H1 (cell line): ENCODE data around the gene EHHADH. TPM values are rescaled to one million over a fixed set of nuclear protein-coding genes. Genes with fewer than 3 reads are reported as not detected.

ENCODE experiments used
- CTCF ChIA-PET: fragments of 300-600 bp; sonication (Branson Sonifier 250); formaldehyde crosslinking; loops from one replicate; lab custom pipeline; 2021; ENCODE audit not compliant: partially characterized antibody; lab: Charles Lee
- POLR2A ChIA-PET: fragments of 300-600 bp; sonication (Branson Sonifier 250); formaldehyde crosslinking; loops from one replicate; lab custom pipeline; 2021; ENCODE audit warnings: inconsistent platforms; ENCODE audit not compliant: partially characterized antibody; lab: Charles Lee
- DNase-seq, 2 experiments: peaks; one replicate each; pipeline versions ENCODE4 v3.0.0 to v3.0.0-alpha.2; 2010 to 2022; ENCODE audit warnings: low spot score in 2 of 2, low read depth in 1 of 2, mixed read lengths in 1 of 2
- FAIRE-seq: peaks from 2 replicates; lab custom pipeline; 2011; peaks lifted over from hg19 to GRCh38; lab: Jason Lieb, UNC
- H2AFZ ChIP-seq: 2 replicates; pipeline ENCODE4 v1.8.1; 2012; ENCODE audit warnings: low read length, inconsistent platforms
- H2AK5ac ChIP-seq: 2 replicates; pipeline ENCODE4 v1.6.1; 2013; ENCODE audit warnings: low read depth, low read length
- H2BK120ac ChIP-seq: replicated peaks from 2 replicates; pipeline ENCODE3; 2013; ENCODE audit warnings: low read depth, low read length, inconsistent platforms
- H2BK12ac ChIP-seq: 2 replicates; pipeline ENCODE4 v1.6.1; 2013; ENCODE audit warnings: low read depth, low read length
- H2BK15ac ChIP-seq: 2 replicates; pipeline ENCODE4 v1.6.1; 2013; ENCODE audit warnings: low read length
- H2BK20ac ChIP-seq: 2 replicates; pipeline ENCODE4 v1.6.1; 2013; ENCODE audit warnings: low read length
- H2BK5ac ChIP-seq: 2 replicates; pipeline ENCODE4 v1.6.1; 2013; ENCODE audit warnings: low read depth, low read length
- H3K14ac ChIP-seq: 2 replicates; pipeline ENCODE4 v1.6.1; 2013; ENCODE audit warnings: inconsistent platforms; ENCODE audit not compliant: insufficient read length
- H3K18ac ChIP-seq: 2 replicates; pipeline ENCODE4 v1.6.1; 2013; ENCODE audit warnings: low read length; ENCODE audit errors: extremely low read depth
- H3K23ac ChIP-seq: 2 replicates; pipeline ENCODE4 v1.6.1; 2013; ENCODE audit warnings: inconsistent platforms; ENCODE audit not compliant: insufficient read length
- H3K23me2 ChIP-seq: 2 replicates; pipeline ENCODE4 v1.6.1; 2013; ENCODE audit warnings: low read depth, low read length
- H3K27ac ChIP-seq: 2 replicates; pipeline ENCODE4 v1.6.1; 2011; ENCODE audit warnings: low read depth, low read length, inconsistent platforms
- H3K27me3 ChIP-seq, 4 experiments: replicated peaks in 1 of 4; 1 replicate in 1 of 4; 2 replicates in 3 of 4; pipeline versions ENCODE4 v1.6.1 to v1.8.1; 2011 to 2013; ENCODE audit warnings: low read length in 3 of 4, mild to moderate bottlenecking in 3 of 4, inconsistent platforms in 2 of 4, mixed read lengths in 2 of 4, moderate library complexity in 1 of 4; ENCODE audit not compliant: control insufficient read depth in 3 of 4, insufficient read depth in 3 of 4; ENCODE audit errors: extremely low read depth in 1 of 4
- H3K36me3 ChIP-seq, 4 experiments: 2 replicates each; pipeline versions ENCODE4 v1.6.1 to v1.8.1; 2011 to 2013; ENCODE audit warnings: mild to moderate bottlenecking in 4 of 4, low read length in 3 of 4, moderate library complexity in 2 of 4, control low read depth in 1 of 4, inconsistent platforms in 1 of 4; ENCODE audit not compliant: insufficient read depth in 4 of 4, control insufficient read depth in 2 of 4
- H3K4ac ChIP-seq: replicated peaks from 2 replicates; pipeline ENCODE3; 2013; ENCODE audit warnings: low read length, low read depth, mixed read lengths, inconsistent platforms; ENCODE audit not compliant: insufficient read length
- H3K4me1 ChIP-seq, 4 experiments: replicated peaks in 1 of 4; 1 replicate in 1 of 4; 2 replicates in 3 of 4; pipeline versions ENCODE4 v1.6.1 to v1.8.1; 2011 to 2013; ENCODE audit warnings: low read length in 3 of 4, inconsistent platforms in 2 of 4, mixed read lengths in 1 of 4; ENCODE audit not compliant: insufficient read depth in 4 of 4, control insufficient read depth in 3 of 4
- H3K4me2 ChIP-seq, 2 experiments: 2 replicates each; pipeline versions ENCODE4 v1.6.1 to v1.8.1; 2011 to 2013; ENCODE audit warnings: low read depth in 2 of 2, low read length in 2 of 2, control low read depth in 1 of 2, inconsistent platforms in 1 of 2, mild to moderate bottlenecking in 1 of 2; ENCODE audit not compliant: insufficient read depth in 1 of 2
- H3K4me3 ChIP-seq, 4 experiments: fragments of 200-600, 300-600 bp in 1 of 4; sonication (generic), shearing (Covaris generic), sonication (Bioruptor Twin) in 1 of 4; 2 replicates each; pipeline versions ENCODE4 v1.5.1 to v1.8.1; 2011 to 2016; ENCODE audit warnings: low read length in 4 of 4, low read depth in 3 of 4, control low read depth in 2 of 4, inconsistent platforms in 2 of 4, mild to moderate bottlenecking in 2 of 4, mixed read lengths in 1 of 4, moderate library complexity in 1 of 4; ENCODE audit not compliant: insufficient read depth in 2 of 4; ENCODE audit errors: extremely low read depth in 1 of 4
- H3K56ac ChIP-seq: replicated peaks from 2 replicates; pipeline ENCODE3; 2013; ENCODE audit warnings: low read depth, mild to moderate bottlenecking, mixed read lengths, low read length, inconsistent platforms; ENCODE audit not compliant: insufficient read length
- H3K79me1 ChIP-seq: 2 replicates; pipeline ENCODE4 v1.6.1; 2013; ENCODE audit warnings: low read depth, low read length, control low read depth
- H3K79me2 ChIP-seq, 2 experiments: 2 replicates each; pipeline versions ENCODE4 v1.6.1 to v1.8.1; 2012 to 2013; ENCODE audit warnings: low read length in 2 of 2, mild to moderate bottlenecking in 2 of 2, inconsistent platforms in 1 of 2; ENCODE audit not compliant: insufficient read depth in 2 of 2, control insufficient read depth in 1 of 2
- H3K9ac ChIP-seq, 4 experiments: replicated peaks in 1 of 4; 1 replicate in 1 of 4; 2 replicates in 3 of 4; pipeline versions ENCODE4 v1.6.1 to v1.8.1; 2011 to 2013; ENCODE audit warnings: low read depth in 3 of 4, low read length in 3 of 4, control low read depth in 2 of 4, mild to moderate bottlenecking in 2 of 4, moderate library complexity in 2 of 4, inconsistent platforms in 1 of 4; ENCODE audit errors: extremely low read depth in 1 of 4
- H3K9me3 ChIP-seq, 2 experiments: 2 replicates each; pipeline versions ENCODE4 v1.6.1 to v1.8.1; 2012 to 2013; ENCODE audit warnings: mild to moderate bottlenecking in 2 of 2, moderate library complexity in 2 of 2, control low read depth in 1 of 2, inconsistent platforms in 1 of 2, low read depth in 1 of 2, low read length in 1 of 2, mixed read lengths in 1 of 2; ENCODE audit not compliant: insufficient read depth in 2 of 2
- H4K20me1 ChIP-seq, 2 experiments: replicated peaks in 1 of 2; 2 replicates each; pipeline versions ENCODE3 to v1.8.1; 2011 to 2013; ENCODE audit warnings: inconsistent platforms in 2 of 2, low read length in 2 of 2, mild to moderate bottlenecking in 1 of 2; ENCODE audit not compliant: insufficient read depth in 2 of 2, control insufficient read depth in 1 of 2
- H4K5ac ChIP-seq: 2 replicates; pipeline ENCODE4 v1.6.1; 2013; ENCODE audit warnings: low read length, low read depth, mixed read lengths, inconsistent platforms; ENCODE audit not compliant: insufficient read length
- H4K8ac ChIP-seq: 2 replicates; pipeline ENCODE4 v1.8.0; 2013; ENCODE audit warnings: mild to moderate bottlenecking, moderate library complexity, low read length, inconsistent platforms; ENCODE audit not compliant: insufficient read depth; ENCODE audit errors: extremely low read depth
- H4K91ac ChIP-seq: replicated peaks from 2 replicates; pipeline ENCODE3; 2013; ENCODE audit warnings: low read length, mixed read lengths, inconsistent platforms; ENCODE audit not compliant: insufficient read length
- ASH2L ChIP-seq: fragments of 200-600, 300-600 bp; sonication (generic); IDR thresholded peaks from one replicate; pipeline ENCODE4 v1.7.1; 2017; ENCODE audit warnings: low read length
- BACH1 ChIP-seq: IDR thresholded peaks from 2 replicates; pipeline ENCODE4 v1.6.1; 2012; ENCODE audit warnings: low read length, improper control_type of control experiment
- BCL11A ChIP-seq, 2 experiments: IDR thresholded peaks; one replicate each; pipeline ENCODE4 v1.6.1; 2011; ENCODE audit warnings: low read depth in 2 of 2, low read length in 2 of 2, mild to moderate bottlenecking in 2 of 2
- CBX8 ChIP-seq: fragments of 300-800, 300-1000 bp; sonication (generic); IDR thresholded peaks from 2 replicates; pipeline ENCODE4 v1.7.1; 2016; ENCODE audit warnings: low read depth, low read length, borderline replicate concordance
- CTBP2 ChIP-seq: IDR thresholded peaks from 2 replicates; pipeline ENCODE4 v1.7.0; 2011; ENCODE audit warnings: borderline replicate concordance, mild to moderate bottlenecking, moderate library complexity, mixed read lengths, low read length; ENCODE audit not compliant: insufficient read depth, insufficient read length
- EGR1 ChIP-seq: IDR thresholded peaks from 2 replicates; pipeline ENCODE4 v1.6.1; 2011; ENCODE audit warnings: low read depth, low read length, borderline replicate concordance
- EP300 ChIP-seq, 2 experiments: IDR thresholded peaks; 1 replicate in 1 of 2; 2 replicates in 1 of 2; pipeline ENCODE4 v1.6.1; 2011 to 2012; ENCODE audit warnings: low read depth in 2 of 2, low read length in 2 of 2, mild to moderate bottlenecking in 2 of 2, borderline replicate concordance in 1 of 2, inconsistent platforms in 1 of 2, moderate library complexity in 1 of 2
- RAD21 ChIP-seq, 2 experiments: IDR thresholded peaks in 1 of 2; conservative IDR thresholded peaks in 1 of 2; 2 replicates each; pipeline ENCODE4 v1.6.1; 2011; ENCODE audit warnings: low read depth in 2 of 2, low read length in 2 of 2, improper control_type of control experiment in 1 of 2, inconsistent platforms in 1 of 2, mild to moderate bottlenecking in 1 of 2, moderate library complexity in 1 of 2
- RBBP5 ChIP-seq: IDR thresholded peaks from 2 replicates; pipeline ENCODE4 v1.7.1; 2012; ENCODE audit warnings: low read depth, mild to moderate bottlenecking, inconsistent platforms, low read length, moderate library complexity, borderline replicate concordance
- RFX5 ChIP-seq: IDR thresholded peaks from 2 replicates; pipeline ENCODE4 v1.6.1; 2011; ENCODE audit warnings: low read depth, low read length, improper control_type of control experiment, borderline replicate concordance
- SIX5 ChIP-seq: IDR thresholded peaks from 2 replicates; pipeline ENCODE4 v1.6.1; 2011; ENCODE audit warnings: mild to moderate bottlenecking, low read depth, low read length
- SP4 ChIP-seq: IDR thresholded peaks from 2 replicates; pipeline ENCODE4 v1.6.1; 2012; ENCODE audit warnings: low read length, inconsistent platforms
- TAF7 ChIP-seq: optimal IDR thresholded peaks from 2 replicates; pipeline ENCODE3; 2011; ENCODE audit warnings: low read depth, mild to moderate bottlenecking, inconsistent platforms, low read length, moderate library complexity, borderline replicate concordance
- YY1 ChIP-seq: IDR thresholded peaks from 2 replicates; pipeline ENCODE4 v1.6.1; 2011; ENCODE audit warnings: low read depth, mild to moderate bottlenecking, low read length
- polyA plus RNA-seq, 7 experiments: library from polyadenylated mRNA; depleted of rRNA in 3 of 7; stranded (reverse) in 5 of 7; unstranded in 2 of 7; fragments of >200 nt in 5 of 7; fragments of 200-250 nt in 2 of 7; gene quantifications; 1 replicate in 5 of 7; 2 replicates in 1 of 7; 4 replicates in 1 of 7; pipeline versions ENCODE4 v1.2.1 to v1.2.3, GENCODE V29; 2011 to 2013; ENCODE audit warnings: missing spikeins in 2 of 7, mixed read lengths in 2 of 7
- total RNA-seq: library from RNA; stranded (reverse); fragmentation: NEBNext Ultra II Directional; extraction: Animal tissue kit (Norgen Biotek cat#: 25700); gene quantifications from 2 replicates; pipeline ENCODE4 v1.2.1, GENCODE V29; 2021

The EHHADH gene
- total and polyA plus RNA-seq, 2 of the 8 experiments (the other 6 are each of a cell fraction or from before 2014, with no cell fraction given), result 1.4 to 3.5 TPM

- Histone ChIP-seq H3K4me3 (no peak overlapping the region), H2BK15ac (no peak overlapping the region), H3K23me2 (no peaks in the 10 kb centered on the region), H3K79me1 (0 out of 2 replicates have a peak, but pooled peaks cover 2% of the 10 kb centered on the region), H4K8ac (no peak overlapping the region), H2BK12ac (no peak overlapping the region), H3K36me3 (no peaks in the 10 kb centered on the region), H3K9me3 (no peaks in the 10 kb centered on the region), H3K27me3 (no peaks in the 10 kb centered on the region; a peak in 1 of 7 replicates), H4K5ac (no peak overlapping the region), H3K9ac (no peak overlapping the region), H3K56ac (no peak overlapping the region), H3K4me1 (peaks cover 0 to 4% (median 2%) of the 10 kb centered on the region in 4 experiments; a peak in 3 of 7 replicates), H2BK5ac (no peak overlapping the region), H3K14ac (no peak overlapping the region), H3K18ac (no peak overlapping the region), H3K27ac (no peak overlapping the region), H3K79me2 (no peaks in the 10 kb centered on the region), H3K4ac (no peak overlapping the region), H2BK120ac (no peak overlapping the region), H3K4me2 (no peak overlapping the region), H4K91ac (no peak overlapping the region), H2BK20ac (no peak overlapping the region), H2AFZ (no peak overlapping the region), H3K23ac (no peak overlapping the region), H2AK5ac (no peak overlapping the region), H4K20me1 (no peaks in the 10 kb centered on the region)
- DNase-seq (no peak), FAIRE-seq (no peak)
- CTCF ChIA-PET, result interaction anchor here (1.0 to 1.5 kb wide), 2 partner anchors 50 kb away, joined by 3 read pairs; no protein-coding TSS in a partner anchor
- TF ChIP-seq RFX5, result no peak
- TF ChIP-seq EGR1, result no peak
- no peak for TF ChIP-seq EP300 (IDR thresholded peaks at IDR 0.05; ENCODE audit: borderline replicate concordance in 1 of 2, low read depth in 2 of 2, low read length in 2 of 2)
- no peak for TF ChIP-seq CBX8
- no peak for TF ChIP-seq SP4
- no peak for TF ChIP-seq SIX5
- no peak for TF ChIP-seq BACH1
- no peak for TF ChIP-seq YY1
- TF ChIP-seq RBBP5, result no peak
- no peak for TF ChIP-seq TAF7
- no peak for TF ChIP-seq CTBP2
- no peak for TF ChIP-seq RAD21 (IDR thresholded peaks at IDR 0.05 in 1 of 2, conservative IDR thresholded peaks at IDR 0.05 in 1 of 2; ENCODE audit: low read depth in 2 of 2, low read length in 2 of 2)
- TF ChIP-seq BCL11A (IDR thresholded peaks at IDR 0.05; ENCODE audit: low read depth in 2 of 2, low read length in 2 of 2), result no peak
- TF ChIP-seq ASH2L, result no peak
- POLR2A ChIA-PET, result interaction anchor here (0.6 kb wide), 1 partner anchor 53 kb away, joined by 3 read pairs; no protein-coding TSS in a partner anchor
These were observed 32.6 kb downstream of the EHHADH start for GRCh38 chr3:185221203-185221602.
